PC-9 (cell line): ENCODE results near the gene FUT6. TPM values are rescaled to one million over a fixed set of nuclear protein-coding genes. Genes with fewer than 3 reads are reported as not detected.
"Not testable (repeated sequence)": the region's sequence is repeated elsewhere in the genome, so short reads cannot be mapped to it uniquely, and the experiment has no call there.

ENCODE experiments used
- BruUV-seq: library from RNA; stranded (reverse); fragments of 400-500 nt; replicated peaks from 2 replicates; lab custom pipeline; 2021; lab: Mats Ljungman, UMichigan
- CTCF ChIA-PET: fragments of 300-600 bp; sonication (Branson Sonifier 250); formaldehyde crosslinking; loops from one replicate; lab custom pipeline; 2022; ENCODE audit warnings: antibody characterized with exemption; lab: Charles Lee
- POLR2A ChIA-PET: fragments of 300-600 bp; sonication (Branson Sonifier 250); formaldehyde crosslinking; loops from one replicate; lab custom pipeline; 2022; ENCODE audit warnings: antibody characterized with exemption; ENCODE audit not compliant: unreplicated experiment; lab: Charles Lee
- DNase-seq, 2 experiments: peaks; one replicate each; pipeline versions ENCODE4 v3.0.0 to v3.0.0-alpha.2; 2015 to 2022; ENCODE audit warnings: mixed read lengths in 1 of 2
- H2AFZ ChIP-seq: fragments of 200-600 bp; sonication (generic); 2 replicates; pipeline ENCODE4 v1.8.1; 2017; ENCODE audit warnings: antibody characterized with exemption
- H3F3A ChIP-seq: fragments of 200-600 bp; sonication (generic); 2 replicates; pipeline ENCODE4 v1.8.1; 2017; ENCODE audit warnings: antibody characterized with exemption, mild to moderate bottlenecking, low read depth; ENCODE audit not compliant: insufficient read depth
- H3K27ac ChIP-seq: fragments of 200-600 bp; sonication (generic); 2 replicates; pipeline ENCODE4 v1.6.1; 2016; ENCODE audit warnings: mixed run types
- H3K27me3 ChIP-seq: fragments of 200-600 bp; sonication (generic); 2 replicates; pipeline ENCODE4 v1.6.1; 2016; ENCODE audit warnings: low read depth, mixed run types; ENCODE audit not compliant: insufficient read depth
- H3K36me3 ChIP-seq: fragments of 200-600 bp; sonication (generic); 2 replicates; pipeline ENCODE4 v1.6.1; 2016; ENCODE audit warnings: low read depth, mixed run types
- H3K4me1 ChIP-seq: fragments of 200-600 bp; sonication (generic); replicated peaks from 2 replicates; pipeline ENCODE4 v1.6.1; 2016; ENCODE audit warnings: mixed run types; ENCODE audit not compliant: insufficient read depth
- H3K4me2 ChIP-seq: fragments of 200-600 bp; sonication (generic); 2 replicates; pipeline ENCODE4 v1.6.1; 2017; ENCODE audit warnings: mixed run types
- H3K4me3 ChIP-seq: fragments of 200-600 bp; sonication (generic); 2 replicates; pipeline ENCODE4 v1.6.1; 2016; ENCODE audit warnings: mixed run types
- H3K79me2 ChIP-seq: fragments of 200-600 bp; sonication (generic); 2 replicates; pipeline ENCODE4 v1.6.1; 2017; ENCODE audit warnings: low read depth, mixed run types
- H3K9me2 ChIP-seq: fragments of 200-600 bp; sonication (generic); 2 replicates; pipeline ENCODE4 v1.8.1; 2017; ENCODE audit warnings: mild to moderate bottlenecking; ENCODE audit not compliant: insufficient read depth
- H3K9me3 ChIP-seq: fragments of 200-600 bp; sonication (generic); 2 replicates; pipeline ENCODE4 v1.8.1; 2016; ENCODE audit warnings: low read depth; ENCODE audit not compliant: insufficient read depth
- H4K20me1 ChIP-seq: fragments of 200-600 bp; sonication (generic); 2 replicates; pipeline ENCODE4 v1.8.1; 2017; ENCODE audit not compliant: insufficient read depth
- EZH2 ChIP-seq: fragments of 200-600 bp; sonication (generic); IDR thresholded peaks from 2 replicates; pipeline ENCODE4 v1.8.0; 2017; ENCODE audit warnings: antibody characterized with exemption, low read depth
- intact Hi-C: fragments of 100-400 bp; cut with micrococcal nuclease; formaldehyde crosslinking; loops from one replicate; pipeline ENCODE4 v1.10.0; 2022; ENCODE audit not compliant: unreplicated experiment
- total RNA-seq: library from RNA; stranded (reverse); gene quantifications from 2 replicates; pipeline ENCODE4 v1.2.3, GENCODE V29; 2021
- TF ChIP-seq, protein P1 (sequence below): fragments of 200-600 bp; sonication (generic); conservative IDR thresholded peaks from 2 replicates; pipeline ENCODE4 v1.6.1; 2017; ENCODE audit warnings: mixed run types, antibody characterized with exemption, mild to moderate bottlenecking, moderate library complexity

Gene FUT6
- total RNA-seq, 1 experiment from 2014 or later: 0.55 TPM

DNA sequence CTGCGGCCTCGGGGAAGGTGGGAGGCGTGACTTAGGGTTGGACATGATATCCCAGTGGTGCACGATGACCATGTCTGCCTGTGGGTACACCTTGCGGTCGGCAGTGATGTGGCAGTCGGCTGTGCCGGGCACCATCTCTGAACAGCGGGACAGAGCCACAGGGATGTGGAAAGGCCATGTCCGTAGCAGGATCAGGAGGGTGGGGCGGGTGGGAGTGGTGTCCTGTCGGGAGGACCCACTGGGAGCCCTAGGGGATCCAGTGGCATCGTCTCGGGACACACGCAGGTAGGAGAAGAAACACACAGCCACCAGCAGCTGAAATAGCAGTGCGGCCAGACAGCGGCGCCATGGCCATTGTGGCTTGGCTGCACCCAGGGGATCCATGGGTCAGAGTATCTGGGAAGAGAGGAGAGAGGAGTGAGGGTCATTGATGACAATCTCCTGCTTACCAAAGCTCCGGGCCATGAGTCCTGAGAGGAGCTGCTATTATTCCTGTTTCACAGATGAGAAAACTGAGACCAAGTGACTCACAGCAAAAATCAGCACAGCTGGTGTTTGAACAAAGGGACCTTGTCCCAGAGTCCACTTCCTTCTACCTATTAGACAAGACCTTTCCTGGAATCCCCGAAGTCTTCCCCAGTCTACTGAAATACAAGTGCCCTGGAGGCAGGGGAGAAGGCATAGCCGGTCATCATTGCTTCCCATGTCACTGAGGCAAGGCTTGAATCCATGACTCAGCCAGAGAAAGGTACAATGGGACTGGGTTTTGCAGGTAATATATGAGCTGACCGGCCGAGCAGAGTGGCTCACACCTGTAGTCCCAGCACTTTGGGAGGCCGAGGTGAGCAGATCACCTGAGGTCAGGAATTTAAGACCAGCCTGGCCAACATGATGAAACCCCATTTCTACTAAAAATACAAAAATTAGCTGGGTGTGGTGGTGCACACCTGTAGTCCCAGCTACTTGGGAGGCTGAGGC is 5.2 kb upstream of the FUT6 start:
- ChIA-PET POLR2A (no interaction called here), CTCF (no interaction called here)
- Histone ChIP-seq H3K36me3 (no peaks in the 10 kb centered on the region), H4K20me1 (no peaks in the 10 kb centered on the region), H3K9me3 (no peaks in the 10 kb centered on the region), H3K9me2 (no peaks in the 10 kb centered on the region), H3K27ac (no peak overlapping the region), H3K27me3 (no peaks in the 10 kb centered on the region), H2AFZ (no peak overlapping the region), H3F3A (peaks cover 3% of the 10 kb centered on the region; the same call in 1 of the 2 replicates), H3K4me3 (no peak overlapping the region), H3K79me2 (peaks cover 17% of the 10 kb centered on the region), H3K4me1 (peaks cover 8% of the 10 kb centered on the region), H3K4me2 (no peak overlapping the region)
- DNase-seq: no peak
- no peak for TF ChIP-seq EZH2
- TF ChIP-seq, protein P1, sequence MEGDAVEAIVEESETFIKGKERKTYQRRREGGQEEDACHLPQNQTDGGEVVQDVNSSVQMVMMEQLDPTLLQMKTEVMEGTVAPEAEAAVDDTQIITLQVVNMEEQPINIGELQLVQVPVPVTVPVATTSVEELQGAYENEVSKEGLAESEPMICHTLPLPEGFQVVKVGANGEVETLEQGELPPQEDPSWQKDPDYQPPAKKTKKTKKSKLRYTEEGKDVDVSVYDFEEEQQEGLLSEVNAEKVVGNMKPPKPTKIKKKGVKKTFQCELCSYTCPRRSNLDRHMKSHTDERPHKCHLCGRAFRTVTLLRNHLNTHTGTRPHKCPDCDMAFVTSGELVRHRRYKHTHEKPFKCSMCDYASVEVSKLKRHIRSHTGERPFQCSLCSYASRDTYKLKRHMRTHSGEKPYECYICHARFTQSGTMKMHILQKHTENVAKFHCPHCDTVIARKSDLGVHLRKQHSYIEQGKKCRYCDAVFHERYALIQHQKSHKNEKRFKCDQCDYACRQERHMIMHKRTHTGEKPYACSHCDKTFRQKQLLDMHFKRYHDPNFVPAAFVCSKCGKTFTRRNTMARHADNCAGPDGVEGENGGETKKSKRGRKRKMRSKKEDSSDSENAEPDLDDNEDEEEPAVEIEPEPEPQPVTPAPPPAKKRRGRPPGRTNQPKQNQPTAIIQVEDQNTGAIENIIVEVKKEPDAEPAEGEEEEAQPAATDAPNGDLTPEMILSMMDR: no peak
- intact Hi-C loops: no loop called here
- BruUV-seq: no TSS peak

DNA sequence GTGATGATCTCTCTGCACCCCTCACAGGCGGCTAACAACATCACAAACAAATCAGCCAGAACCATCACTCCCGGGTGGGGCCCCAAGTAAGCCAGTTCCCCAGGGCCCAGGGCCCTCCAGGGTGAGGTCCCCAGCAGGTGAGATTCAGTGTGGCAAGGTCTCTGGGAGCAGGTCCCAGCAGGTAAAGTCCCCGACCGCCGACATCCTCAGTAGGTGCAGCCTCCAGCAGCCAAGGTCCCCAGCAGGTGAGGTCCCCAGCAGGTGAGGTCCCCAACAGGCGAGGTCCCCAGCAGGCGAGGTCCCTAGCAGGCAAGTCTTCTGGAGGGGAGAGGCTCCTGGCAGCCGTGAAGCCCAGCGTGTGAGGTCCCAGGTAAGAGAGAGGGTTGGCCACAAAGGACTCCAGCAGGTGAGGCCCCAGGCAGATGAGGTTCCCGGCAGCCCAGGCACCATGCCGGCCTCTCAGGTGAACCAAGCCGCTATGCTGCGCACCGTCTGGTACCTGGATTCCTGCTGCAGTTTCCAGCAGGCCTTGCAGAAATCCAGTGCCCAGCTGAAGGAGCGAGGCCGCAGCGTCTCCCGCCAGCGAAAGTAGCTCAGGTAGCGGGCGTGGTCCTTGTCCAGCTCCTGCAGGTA is 3.9 kb upstream of the FUT6 start:
- no peaks in the 10 kb centered on the region for H3K9me2 ChIP-seq
- CTCF ChIA-PET: no interaction called here
- no TSS peak for BruUV-seq

DNA sequence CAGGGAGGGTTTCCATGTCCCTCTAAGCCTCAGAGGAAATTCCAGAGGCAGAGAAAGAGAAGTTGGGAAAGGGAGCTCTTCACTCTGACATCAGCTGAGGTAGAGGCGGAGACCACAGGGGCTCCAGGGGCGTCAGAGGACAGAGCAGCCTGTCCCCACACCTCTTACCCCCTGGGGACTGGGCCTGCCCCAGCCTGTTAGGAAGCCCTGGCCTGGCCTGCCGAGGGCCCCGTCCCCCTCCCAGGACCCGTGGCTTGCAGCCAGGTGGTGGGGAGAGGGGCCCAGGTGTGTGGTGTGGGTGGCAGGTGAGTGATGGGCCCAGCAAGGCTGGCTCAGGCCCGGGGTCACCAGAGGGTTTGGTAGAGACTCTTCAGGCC is 2.2 kb upstream of the FUT6 start:
- H3K4me3 ChIP-seq, H2AFZ ChIP-seq, H3K27me3 ChIP-seq, H3K4me2 ChIP-seq, H4K20me1 ChIP-seq, H3F3A ChIP-seq, H3K9me3 ChIP-seq, DNase-seq, H3K4me1 ChIP-seq, POLR2A ChIA-PET, H3K9me2 ChIP-seq, BruUV-seq, CTCF ChIA-PET, H3K79me2 ChIP-seq, H3K36me3 ChIP-seq, H3K27ac ChIP-seq, intact Hi-C loops: not testable (repeated sequence)

More for the DNA sequence above, 3.9 kb upstream of the FUT6 start:
- no peaks in the 10 kb centered on the region for H4K20me1 ChIP-seq
- peaks cover 4% of the 10 kb centered on the region for H3K79me2 ChIP-seq
- H3K4me1 ChIP-seq: no peaks in the 10 kb centered on the region
- H3K36me3 ChIP-seq: no peaks in the 10 kb centered on the region
- POLR2A ChIA-PET: no interaction called here
- no peak for DNase-seq
- H3K27me3 ChIP-seq: no peaks in the 10 kb centered on the region
- no peak overlapping the region for H3K4me2 ChIP-seq
- intact Hi-C loops: no loop called here
- peaks cover 3% of the 10 kb centered on the region; the same call in 1 of the 2 replicates for H3F3A ChIP-seq
- H3K4me3 ChIP-seq: no peak overlapping the region
- H3K27ac ChIP-seq: no peak overlapping the region
- no peak overlapping the region for H2AFZ ChIP-seq
- TF ChIP-seq, protein P1: no peak
- TF ChIP-seq EZH2: no peak
- H3K9me3 ChIP-seq: no peaks in the 10 kb centered on the region
